H1 (cell line): ENCODE results near the gene ANXA4. TPM values are rescaled to one million over a fixed set of nuclear protein-coding genes. Genes with fewer than 3 reads are reported as not detected.

Experiments
- CTCF ChIA-PET: fragments of 300-600 bp; sonication (Branson Sonifier 250); formaldehyde crosslinking; loops from one replicate; lab custom pipeline; 2021; ENCODE audit not compliant: partially characterized antibody; lab: Charles Lee
- POLR2A ChIA-PET: fragments of 300-600 bp; sonication (Branson Sonifier 250); formaldehyde crosslinking; loops from one replicate; lab custom pipeline; 2021; ENCODE audit warnings: inconsistent platforms; ENCODE audit not compliant: partially characterized antibody; lab: Charles Lee
- DNase-seq, 2 experiments: peaks; one replicate each; pipeline versions ENCODE4 v3.0.0 to v3.0.0-alpha.2; 2010 to 2022; ENCODE audit warnings: low spot score in 2 of 2, low read depth in 1 of 2, mixed read lengths in 1 of 2
- FAIRE-seq: peaks from 2 replicates; lab custom pipeline; 2011; peaks lifted over from hg19 to GRCh38; lab: Jason Lieb, UNC
- H2AFZ ChIP-seq: 2 replicates; pipeline ENCODE4 v1.8.1; 2012; ENCODE audit warnings: low read length, inconsistent platforms
- H2AK5ac ChIP-seq: 2 replicates; pipeline ENCODE4 v1.6.1; 2013; ENCODE audit warnings: low read depth, low read length
- H2BK120ac ChIP-seq: replicated peaks from 2 replicates; pipeline ENCODE3; 2013; ENCODE audit warnings: low read depth, low read length, inconsistent platforms
- H2BK12ac ChIP-seq: 2 replicates; pipeline ENCODE4 v1.6.1; 2013; ENCODE audit warnings: low read depth, low read length
- H2BK15ac ChIP-seq: 2 replicates; pipeline ENCODE4 v1.6.1; 2013; ENCODE audit warnings: low read length
- H2BK20ac ChIP-seq: 2 replicates; pipeline ENCODE4 v1.6.1; 2013; ENCODE audit warnings: low read length
- H2BK5ac ChIP-seq: 2 replicates; pipeline ENCODE4 v1.6.1; 2013; ENCODE audit warnings: low read depth, low read length
- H3K14ac ChIP-seq: 2 replicates; pipeline ENCODE4 v1.6.1; 2013; ENCODE audit warnings: inconsistent platforms; ENCODE audit not compliant: insufficient read length
- H3K18ac ChIP-seq: 2 replicates; pipeline ENCODE4 v1.6.1; 2013; ENCODE audit warnings: low read length; ENCODE audit errors: extremely low read depth
- H3K23ac ChIP-seq: 2 replicates; pipeline ENCODE4 v1.6.1; 2013; ENCODE audit warnings: inconsistent platforms; ENCODE audit not compliant: insufficient read length
- H3K23me2 ChIP-seq: 2 replicates; pipeline ENCODE4 v1.6.1; 2013; ENCODE audit warnings: low read depth, low read length
- H3K27ac ChIP-seq: 2 replicates; pipeline ENCODE4 v1.6.1; 2011; ENCODE audit warnings: low read depth, low read length, inconsistent platforms
- H3K27me3 ChIP-seq, 4 experiments: replicated peaks in 1 of 4; 1 replicate in 1 of 4; 2 replicates in 3 of 4; pipeline versions ENCODE4 v1.6.1 to v1.8.1; 2011 to 2013; ENCODE audit warnings: low read length in 3 of 4, mild to moderate bottlenecking in 3 of 4, inconsistent platforms in 2 of 4, mixed read lengths in 2 of 4, moderate library complexity in 1 of 4; ENCODE audit not compliant: control insufficient read depth in 3 of 4, insufficient read depth in 3 of 4; ENCODE audit errors: extremely low read depth in 1 of 4
- H3K36me3 ChIP-seq, 4 experiments: 2 replicates each; pipeline versions ENCODE4 v1.6.1 to v1.8.1; 2011 to 2013; ENCODE audit warnings: mild to moderate bottlenecking in 4 of 4, low read length in 3 of 4, moderate library complexity in 2 of 4, control low read depth in 1 of 4, inconsistent platforms in 1 of 4; ENCODE audit not compliant: insufficient read depth in 4 of 4, control insufficient read depth in 2 of 4
- H3K4ac ChIP-seq: replicated peaks from 2 replicates; pipeline ENCODE3; 2013; ENCODE audit warnings: low read length, low read depth, mixed read lengths, inconsistent platforms; ENCODE audit not compliant: insufficient read length
- H3K4me1 ChIP-seq, 4 experiments: replicated peaks in 1 of 4; 1 replicate in 1 of 4; 2 replicates in 3 of 4; pipeline versions ENCODE4 v1.6.1 to v1.8.1; 2011 to 2013; ENCODE audit warnings: low read length in 3 of 4, inconsistent platforms in 2 of 4, mixed read lengths in 1 of 4; ENCODE audit not compliant: insufficient read depth in 4 of 4, control insufficient read depth in 3 of 4
- H3K4me2 ChIP-seq, 2 experiments: 2 replicates each; pipeline versions ENCODE4 v1.6.1 to v1.8.1; 2011 to 2013; ENCODE audit warnings: low read depth in 2 of 2, low read length in 2 of 2, control low read depth in 1 of 2, inconsistent platforms in 1 of 2, mild to moderate bottlenecking in 1 of 2; ENCODE audit not compliant: insufficient read depth in 1 of 2
- H3K4me3 ChIP-seq, 4 experiments: fragments of 200-600, 300-600 bp in 1 of 4; sonication (generic), shearing (Covaris generic), sonication (Bioruptor Twin) in 1 of 4; 2 replicates each; pipeline versions ENCODE4 v1.5.1 to v1.8.1; 2011 to 2016; ENCODE audit warnings: low read length in 4 of 4, low read depth in 3 of 4, control low read depth in 2 of 4, inconsistent platforms in 2 of 4, mild to moderate bottlenecking in 2 of 4, mixed read lengths in 1 of 4, moderate library complexity in 1 of 4; ENCODE audit not compliant: insufficient read depth in 2 of 4; ENCODE audit errors: extremely low read depth in 1 of 4
- H3K56ac ChIP-seq: replicated peaks from 2 replicates; pipeline ENCODE3; 2013; ENCODE audit warnings: low read depth, mild to moderate bottlenecking, mixed read lengths, low read length, inconsistent platforms; ENCODE audit not compliant: insufficient read length
- H3K79me1 ChIP-seq: 2 replicates; pipeline ENCODE4 v1.6.1; 2013; ENCODE audit warnings: low read depth, low read length, control low read depth
- H3K79me2 ChIP-seq, 2 experiments: 2 replicates each; pipeline versions ENCODE4 v1.6.1 to v1.8.1; 2012 to 2013; ENCODE audit warnings: low read length in 2 of 2, mild to moderate bottlenecking in 2 of 2, inconsistent platforms in 1 of 2; ENCODE audit not compliant: insufficient read depth in 2 of 2, control insufficient read depth in 1 of 2
- H3K9ac ChIP-seq, 4 experiments: replicated peaks in 1 of 4; 1 replicate in 1 of 4; 2 replicates in 3 of 4; pipeline versions ENCODE4 v1.6.1 to v1.8.1; 2011 to 2013; ENCODE audit warnings: low read depth in 3 of 4, low read length in 3 of 4, control low read depth in 2 of 4, mild to moderate bottlenecking in 2 of 4, moderate library complexity in 2 of 4, inconsistent platforms in 1 of 4; ENCODE audit errors: extremely low read depth in 1 of 4
- H3K9me3 ChIP-seq, 2 experiments: 2 replicates each; pipeline versions ENCODE4 v1.6.1 to v1.8.1; 2012 to 2013; ENCODE audit warnings: mild to moderate bottlenecking in 2 of 2, moderate library complexity in 2 of 2, control low read depth in 1 of 2, inconsistent platforms in 1 of 2, low read depth in 1 of 2, low read length in 1 of 2, mixed read lengths in 1 of 2; ENCODE audit not compliant: insufficient read depth in 2 of 2
- H4K20me1 ChIP-seq, 2 experiments: replicated peaks in 1 of 2; 2 replicates each; pipeline versions ENCODE3 to v1.8.1; 2011 to 2013; ENCODE audit warnings: inconsistent platforms in 2 of 2, low read length in 2 of 2, mild to moderate bottlenecking in 1 of 2; ENCODE audit not compliant: insufficient read depth in 2 of 2, control insufficient read depth in 1 of 2
- H4K5ac ChIP-seq: 2 replicates; pipeline ENCODE4 v1.6.1; 2013; ENCODE audit warnings: low read length, low read depth, mixed read lengths, inconsistent platforms; ENCODE audit not compliant: insufficient read length
- H4K8ac ChIP-seq: 2 replicates; pipeline ENCODE4 v1.8.0; 2013; ENCODE audit warnings: mild to moderate bottlenecking, moderate library complexity, low read length, inconsistent platforms; ENCODE audit not compliant: insufficient read depth; ENCODE audit errors: extremely low read depth
- H4K91ac ChIP-seq: replicated peaks from 2 replicates; pipeline ENCODE3; 2013; ENCODE audit warnings: low read length, mixed read lengths, inconsistent platforms; ENCODE audit not compliant: insufficient read length
- ATF3 ChIP-seq: IDR thresholded peaks from 2 replicates; pipeline ENCODE4 v1.6.1; 2011; ENCODE audit warnings: low read depth, mild to moderate bottlenecking, low read length; ENCODE audit not compliant: insufficient read depth
- PHF8 ChIP-seq: fragments of 200-600 bp; sonication (generic); conservative IDR thresholded peaks from 2 replicates; pipeline ENCODE4 v1.7.1; 2012; ENCODE audit warnings: low read depth, mild to moderate bottlenecking, inconsistent platforms, low read length, moderate library complexity
- POLR2AphosphoS5 ChIP-seq: IDR thresholded peaks from 2 replicates; pipeline ENCODE4 v1.6.1; 2011; ENCODE audit warnings: low read depth, low read length
- SP2 ChIP-seq: IDR thresholded peaks from 2 replicates; pipeline ENCODE4 v1.6.1; 2012; ENCODE audit warnings: mild to moderate bottlenecking, low read length, inconsistent platforms
- SP4 ChIP-seq: IDR thresholded peaks from 2 replicates; pipeline ENCODE4 v1.6.1; 2012; ENCODE audit warnings: low read length, inconsistent platforms
- TAF7 ChIP-seq: optimal IDR thresholded peaks from 2 replicates; pipeline ENCODE3; 2011; ENCODE audit warnings: low read depth, mild to moderate bottlenecking, inconsistent platforms, low read length, moderate library complexity, borderline replicate concordance
- TBP ChIP-seq: IDR thresholded peaks from 2 replicates; pipeline ENCODE4 v1.6.1; 2011; ENCODE audit warnings: low read depth, low read length, improper control_type of control experiment
- WGBS, 2 experiments: shearing (Covaris generic) in 1 of 2; methylation state at CpG; one replicate each; pipeline versions ENCODE4 v1.1.6 to v1.1.7; 2013 to 2015; ENCODE audit warnings: low lambda C conversion rate in 2 of 2, mixed read lengths in 2 of 2, inconsistent platforms in 1 of 2, low coverage in 1 of 2, missing lambda C conversion rate in 1 of 2; ENCODE audit not compliant: insufficient replicate concordance in 2 of 2, insufficient coverage in 1 of 2, insufficient read length in 1 of 2; ENCODE audit errors: extremely low coverage in 1 of 2, missing lambda C conversion rate in 1 of 2; 5-methylcytosine and 5-hydroxymethylcytosine counted together
- polyA plus RNA-seq, 7 experiments: library from polyadenylated mRNA; depleted of rRNA in 3 of 7; stranded (reverse) in 5 of 7; unstranded in 2 of 7; fragments of >200 nt in 5 of 7; fragments of 200-250 nt in 2 of 7; gene quantifications; 1 replicate in 5 of 7; 2 replicates in 1 of 7; 4 replicates in 1 of 7; pipeline versions ENCODE4 v1.2.1 to v1.2.3, GENCODE V29; 2011 to 2013; ENCODE audit warnings: missing spikeins in 2 of 7, mixed read lengths in 2 of 7
- total RNA-seq: library from RNA; stranded (reverse); fragmentation: NEBNext Ultra II Directional; extraction: Animal tissue kit (Norgen Biotek cat#: 25700); gene quantifications from 2 replicates; pipeline ENCODE4 v1.2.1, GENCODE V29; 2021
- TF ChIP-seq, protein P1 (sequence below): IDR thresholded peaks from 2 replicates; pipeline ENCODE4 v1.6.1; 2011; ENCODE audit warnings: low read length, improper control_type of control experiment

Gene ANXA4
- total and polyA plus RNA-seq, 2 of the 8 experiments (the other 6 are each of a cell fraction or from before 2014, with no cell fraction given): 9.4 to 17.6 TPM

- Histone ChIP-seq H2BK20ac (no peak overlapping the region), H4K20me1 (no peaks in the 10 kb centered on the region), H2BK5ac (0 out of 2 replicates have a peak overlapping the region, but pooled peaks have one; percentile 18), H3K9me3 (no peaks in the 10 kb centered on the region), H2BK15ac (no peak overlapping the region), H3K18ac (no peak overlapping the region), H3K9ac (peak overlapping the region in 1 of 4 experiments; percentile 21; a peak in 1 of 7 replicates), H3K27ac (no peak overlapping the region), H3K14ac (no peak overlapping the region), H3K4me1 (no peaks in the 10 kb centered on the region; a peak in 2 of 7 replicates), H3K79me1 (no peaks in the 10 kb centered on the region), H2AK5ac (no peak overlapping the region), H4K5ac (no peak overlapping the region)
- POLR2A ChIA-PET: no interaction called here
- no peak for FAIRE-seq
- no peak for TF ChIP-seq TBP
- TF ChIP-seq SP2: no peak
- TF ChIP-seq, protein P1, sequence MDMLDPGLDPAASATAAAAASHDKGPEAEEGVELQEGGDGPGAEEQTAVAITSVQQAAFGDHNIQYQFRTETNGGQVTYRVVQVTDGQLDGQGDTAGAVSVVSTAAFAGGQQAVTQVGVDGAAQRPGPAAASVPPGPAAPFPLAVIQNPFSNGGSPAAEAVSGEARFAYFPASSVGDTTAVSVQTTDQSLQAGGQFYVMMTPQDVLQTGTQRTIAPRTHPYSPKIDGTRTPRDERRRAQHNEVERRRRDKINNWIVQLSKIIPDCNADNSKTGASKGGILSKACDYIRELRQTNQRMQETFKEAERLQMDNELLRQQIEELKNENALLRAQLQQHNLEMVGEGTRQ: no peak
- TF ChIP-seq SP4: no peak
- TF ChIP-seq PHF8: no peak
- TF ChIP-seq POLR2AphosphoS5: no peak
- TF ChIP-seq TAF7: no peak
- TF ChIP-seq ATF3: no peak
- TF ChIP-seq, all 59 proteins: peak for 0
- no peak for DNase-seq
- H2BK120ac ChIP-seq: no peak overlapping the region
- no peaks in the 10 kb centered on the region for H3K23me2 ChIP-seq
- peak overlapping the region; percentile 6; the same call in 1 of the 2 replicates for H2BK12ac ChIP-seq
- CTCF ChIA-PET: interaction anchor here (1.0 to 4.2 kb wide), 3 partner anchors 10 to 140 kb away, joined by 3 to 19 read pairs (median 7); no protein-coding TSS in a partner anchor
- no peak overlapping the region for H3K23ac ChIP-seq
- no peaks in the 10 kb centered on the region for H3K79me2 ChIP-seq
- 84% methylated on average over 5 of the region's 5 CpGs; no CpG with 5 or more reads in 1 of the 2 experiments for WGBS, 2 experiments
- H3K56ac ChIP-seq: no peak overlapping the region
- H3K27me3 ChIP-seq: no peaks in the 10 kb centered on the region
- no peak overlapping the region for H3K4me2 ChIP-seq
- no peak overlapping the region for H4K8ac ChIP-seq
- no peak overlapping the region for H4K91ac ChIP-seq
- H3K36me3 ChIP-seq: no peaks in the 10 kb centered on the region
- H3K4me3 ChIP-seq: no peak overlapping the region
- no peak overlapping the region for H3K4ac ChIP-seq
- peak overlapping the region; percentile 87 for H2AFZ ChIP-seq
Measured at GRCh38 chr2:69704446-69704845, 37.5 kb upstream of the ANXA4 start.
